Astrocyte of the spinal cord (primary cell): ENCODE data around the gene INPP5A.
"Not testable (repeated sequence)": the region's sequence is repeated elsewhere in the genome, so short reads cannot be mapped to it uniquely, and the experiment has no call there.

ENCODE experiments used
- DNase-seq: peaks from one replicate; pipeline ENCODE4 v3.0.0; 2011; ENCODE audit warnings: low read depth, low spot score
- H3K4me3 ChIP-seq: 2 replicates; pipeline ENCODE4 v1.5.1; 2011; ENCODE audit warnings: low read depth, mild to moderate bottlenecking, low read length, moderate library complexity
- in situ Hi-C: cut with HindIII; loops from 2 replicates; pipeline ENCODE4 v1.10.0; 2017; ENCODE audit warnings: low sequenced_read_pairs
- TF ChIP-seq, protein P1 (sequence below): IDR thresholded peaks from 2 replicates; pipeline ENCODE4 v1.5.1; 2012; ENCODE audit warnings: low read depth, mild to moderate bottlenecking, low read length, inconsistent platforms

The INPP5A gene

GRCh38 chr10:132702601-132703418 is 165.2 kb downstream of the INPP5A start:
- in situ Hi-C loops, result no loop called here
- DNase-seq, result no peak
- no peak overlapping the region for H3K4me3 ChIP-seq

DNA sequence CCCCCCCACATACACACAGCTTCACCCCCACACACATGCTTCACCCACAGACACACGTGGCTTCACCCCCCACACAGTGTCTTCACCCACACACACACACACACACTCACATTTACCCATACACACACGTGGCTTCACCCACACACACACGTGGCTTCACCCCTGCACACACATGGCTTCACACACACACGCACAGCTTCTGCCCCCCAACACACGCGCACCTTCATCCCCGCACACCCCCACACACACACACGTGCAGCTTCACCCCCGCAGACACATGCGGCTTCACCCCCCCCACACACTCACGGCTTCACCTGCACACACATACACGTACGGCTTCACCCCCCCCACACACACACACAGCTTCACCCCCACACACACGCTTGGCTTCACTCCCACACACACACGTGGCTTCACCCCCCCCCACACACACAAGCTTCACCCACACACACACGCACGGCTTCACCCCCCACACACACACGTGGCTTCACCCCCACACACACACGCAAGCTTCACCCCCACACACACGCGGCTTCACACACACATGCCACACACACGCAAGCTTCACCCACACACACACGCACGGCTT is 165.9 kb downstream of the INPP5A start:
- TF ChIP-seq, protein P1, sequence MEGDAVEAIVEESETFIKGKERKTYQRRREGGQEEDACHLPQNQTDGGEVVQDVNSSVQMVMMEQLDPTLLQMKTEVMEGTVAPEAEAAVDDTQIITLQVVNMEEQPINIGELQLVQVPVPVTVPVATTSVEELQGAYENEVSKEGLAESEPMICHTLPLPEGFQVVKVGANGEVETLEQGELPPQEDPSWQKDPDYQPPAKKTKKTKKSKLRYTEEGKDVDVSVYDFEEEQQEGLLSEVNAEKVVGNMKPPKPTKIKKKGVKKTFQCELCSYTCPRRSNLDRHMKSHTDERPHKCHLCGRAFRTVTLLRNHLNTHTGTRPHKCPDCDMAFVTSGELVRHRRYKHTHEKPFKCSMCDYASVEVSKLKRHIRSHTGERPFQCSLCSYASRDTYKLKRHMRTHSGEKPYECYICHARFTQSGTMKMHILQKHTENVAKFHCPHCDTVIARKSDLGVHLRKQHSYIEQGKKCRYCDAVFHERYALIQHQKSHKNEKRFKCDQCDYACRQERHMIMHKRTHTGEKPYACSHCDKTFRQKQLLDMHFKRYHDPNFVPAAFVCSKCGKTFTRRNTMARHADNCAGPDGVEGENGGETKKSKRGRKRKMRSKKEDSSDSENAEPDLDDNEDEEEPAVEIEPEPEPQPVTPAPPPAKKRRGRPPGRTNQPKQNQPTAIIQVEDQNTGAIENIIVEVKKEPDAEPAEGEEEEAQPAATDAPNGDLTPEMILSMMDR, result no peak
- in situ Hi-C loops, result no loop called here
- DNase-seq, result no peak
- H3K4me3 ChIP-seq, result no peak overlapping the region

More at GRCh38 chr10:132702601-132703418, 165.2 kb downstream of the INPP5A start:
- TF ChIP-seq, protein P1, result no peak

DNA sequence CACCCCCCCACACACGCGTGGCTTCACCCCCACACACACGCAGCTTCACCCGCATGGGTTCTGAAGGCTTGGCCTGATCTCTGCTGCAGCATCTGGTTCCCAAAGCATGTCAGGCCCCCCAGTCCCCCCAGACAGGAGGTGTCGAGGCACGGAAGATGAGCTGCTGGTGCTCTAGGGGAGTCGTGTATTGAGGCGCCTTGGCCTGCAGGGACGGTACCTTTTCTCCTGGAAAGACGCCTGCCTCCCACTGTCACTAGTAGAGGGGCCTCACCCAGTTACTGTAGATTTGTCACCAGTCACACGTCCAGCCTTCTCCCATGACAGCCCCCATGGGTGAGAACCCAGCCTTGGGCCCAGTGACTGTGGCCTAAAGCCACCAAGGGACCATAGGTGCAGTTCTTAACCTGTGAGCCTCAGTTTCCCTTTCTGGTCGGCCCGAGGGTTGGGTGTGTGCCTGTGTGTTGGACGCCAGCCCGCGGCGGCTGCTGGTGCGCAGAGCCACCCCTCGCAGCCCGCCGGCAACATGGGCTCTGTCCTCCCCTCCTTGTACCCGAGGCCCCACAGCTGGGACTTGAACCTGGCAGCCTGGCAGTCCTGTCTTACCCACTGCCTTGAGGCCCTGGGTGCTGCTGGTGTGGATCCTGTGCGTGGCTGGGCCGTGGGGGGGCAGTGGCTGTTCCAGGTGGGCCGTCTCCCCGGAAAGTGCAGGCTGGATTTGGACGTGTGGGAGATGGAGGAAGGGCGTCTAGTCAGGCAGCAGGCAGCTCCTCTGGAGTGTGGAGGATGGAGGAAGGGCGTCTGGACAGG is 166.6 kb downstream of the INPP5A start:
- no peak for DNase-seq
- no peak overlapping the region for H3K4me3 ChIP-seq
- TF ChIP-seq, protein P1, result no peak
- in situ Hi-C loops, result no loop called here

DNA sequence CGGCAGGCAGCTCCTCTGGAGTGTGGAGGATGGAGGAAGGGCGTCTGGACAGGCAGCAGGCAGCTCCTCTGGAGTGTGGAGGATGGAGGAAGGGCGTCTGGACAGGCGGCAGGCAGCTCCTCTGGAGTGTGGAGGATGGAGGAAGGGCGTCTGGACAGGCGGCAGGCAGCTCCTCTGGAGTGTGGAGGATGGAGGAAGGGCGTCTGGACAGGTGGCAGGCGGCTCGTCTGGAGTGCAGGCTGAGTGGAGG is 167.2 kb downstream of the INPP5A start:
- H3K4me3 ChIP-seq, in situ Hi-C loops, DNase-seq: not testable (repeated sequence)

DNA sequence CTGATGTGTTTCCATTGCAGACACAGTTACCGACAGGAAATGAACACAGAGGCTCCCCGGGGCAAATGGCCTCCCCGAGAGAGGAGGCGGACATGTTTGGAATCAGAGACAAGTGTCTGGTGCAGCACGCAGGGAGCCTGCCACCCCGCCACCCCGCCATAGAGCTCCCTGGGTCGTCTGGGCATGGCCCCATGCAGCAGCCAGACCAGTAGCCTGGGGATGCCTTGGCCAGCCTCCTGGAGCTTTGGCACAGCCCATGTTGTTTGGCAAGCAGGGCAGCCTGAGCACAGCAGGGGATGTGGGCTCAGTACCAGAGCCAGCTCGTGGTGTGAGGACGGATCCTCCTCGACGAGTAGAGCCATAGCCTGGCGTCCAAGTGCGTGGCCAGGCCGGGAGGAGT is 167.6 kb downstream of the INPP5A start:
- TF ChIP-seq, protein P1, result no peak
- in situ Hi-C loops, result no loop called here
- no peak for DNase-seq
- no peak overlapping the region for H3K4me3 ChIP-seq

DNA sequence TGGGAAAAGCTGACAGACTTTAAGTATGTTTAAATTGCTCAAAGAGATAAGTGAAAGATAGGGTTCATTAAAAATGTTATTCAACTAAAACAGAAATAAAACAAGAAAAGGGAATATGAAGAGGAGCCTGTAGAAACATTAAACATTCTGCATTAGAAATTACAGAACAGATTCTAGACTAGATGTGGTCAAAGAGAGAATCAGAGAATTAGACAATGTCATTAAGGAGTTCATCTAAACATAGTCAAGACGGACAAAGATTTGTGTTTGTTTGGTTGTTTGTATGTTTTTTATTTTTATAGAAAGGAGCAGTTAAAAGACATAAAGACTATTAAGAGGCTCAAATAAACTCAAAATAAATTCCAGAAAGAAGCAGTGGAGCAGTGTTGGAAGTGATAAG is 168.4 kb downstream of the INPP5A start:
- DNase-seq, result no peak
- TF ChIP-seq, protein P1, result no peak
- H3K4me3 ChIP-seq, result no peak overlapping the region
- in situ Hi-C loops, result no loop called here

GRCh38 chr10:132706701-132707100 is 169.1 kb downstream of the INPP5A start:
- TF ChIP-seq, protein P1, result no peak
- DNase-seq, result no peak
- in situ Hi-C loops, result no loop called here
- no peak overlapping the region for H3K4me3 ChIP-seq
